ENCODE results near the gene GYG2. TPM values are rescaled to one million over a fixed set of nuclear protein-coding genes. Genes with fewer than 3 reads are reported as not detected.
A peak's percentile ranks its signal among the peaks of the same experiment; 100 is the strongest.
"Not testable (repeated sequence)": the region's sequence is repeated elsewhere in the genome, so short reads cannot be mapped to it uniquely, and the experiment has no call there.

Gene GYG2
- total RNA-seq, 2 donors from 2014 or later: not detected

DNA sequence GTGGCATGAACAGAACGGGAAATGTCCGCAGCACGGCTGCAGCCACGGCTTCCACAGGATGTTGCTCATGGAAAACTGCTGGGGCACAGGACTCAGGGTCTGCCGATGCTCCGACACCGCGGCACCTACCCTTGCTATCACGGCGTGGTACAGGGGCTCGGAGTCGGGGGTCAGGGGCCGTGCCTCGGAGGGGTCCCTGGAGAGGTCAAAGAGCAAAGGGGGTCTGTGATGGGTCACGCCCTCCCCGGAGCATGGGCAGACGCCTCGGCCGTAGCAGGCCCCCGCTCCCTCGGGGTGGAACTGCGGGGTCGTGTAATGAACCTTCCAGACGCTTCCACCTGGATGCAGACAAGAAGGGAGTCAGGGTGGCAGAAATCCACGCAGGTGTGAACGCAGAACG, 78.6 kb downstream of the GYG2 start:
- ATAC-seq (replicated peaks in 1 of 2) (no peak), DNase-seq (no peak)
- Mint-ChIP-seq H3K27ac (no peak overlapping the region), H3K4me3 (no peak overlapping the region), H3K4me1 (ENCODE audit: low read depth) (no peaks in the 10 kb centered on the region), H3K9me3 (peaks cover 4 to 10% of the 10 kb centered on the region in 2 donors), H3K36me3 (ENCODE audit: insufficient read depth in 2 of 2) (peaks cover 2 to 5% of the 10 kb centered on the region in 2 donors), H3K27me3 (ENCODE audit: low read depth) (peaks cover 8% of the 10 kb centered on the region)

DNA sequence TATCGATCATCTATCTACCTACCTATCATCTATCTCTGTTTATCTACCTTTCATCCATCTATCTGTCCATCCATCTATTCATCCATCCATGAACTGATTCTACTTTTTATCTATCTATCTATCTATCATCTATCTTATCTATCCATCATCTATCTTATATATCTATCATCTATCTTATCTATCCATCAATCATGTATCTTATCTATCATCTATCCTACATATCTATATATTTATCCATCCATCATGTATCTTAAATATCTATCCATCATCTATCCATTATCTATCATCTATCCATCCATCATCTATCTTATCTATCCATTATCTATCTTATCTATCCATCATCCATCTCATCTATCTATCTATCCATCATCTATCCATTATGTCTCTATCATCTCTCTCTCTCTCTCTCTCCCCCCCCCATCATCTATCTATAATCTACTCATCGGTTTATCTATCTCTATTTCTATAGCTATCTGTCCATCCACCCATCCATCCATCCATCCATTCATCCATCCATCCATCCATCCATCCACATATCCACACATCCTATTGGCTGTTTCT, 79.5 kb downstream of the GYG2 start:
- Mint-ChIP-seq H3K4me3 (no peak overlapping the region), H3K27me3 (ENCODE audit: low read depth) (peaks cover 8% of the 10 kb centered on the region), H3K9me3 (peaks cover 0 to 7% of the 10 kb centered on the region in 2 donors), H3K4me1 (ENCODE audit: low read depth) (no peaks in the 10 kb centered on the region), H3K36me3 (ENCODE audit: insufficient read depth in 2 of 2) (peaks cover 2 to 3% of the 10 kb centered on the region in 2 donors), H3K27ac (peak overlapping the region; percentile 78)
- ATAC-seq (replicated peaks in 1 of 2) (no peak), DNase-seq (no peak)

DNA sequence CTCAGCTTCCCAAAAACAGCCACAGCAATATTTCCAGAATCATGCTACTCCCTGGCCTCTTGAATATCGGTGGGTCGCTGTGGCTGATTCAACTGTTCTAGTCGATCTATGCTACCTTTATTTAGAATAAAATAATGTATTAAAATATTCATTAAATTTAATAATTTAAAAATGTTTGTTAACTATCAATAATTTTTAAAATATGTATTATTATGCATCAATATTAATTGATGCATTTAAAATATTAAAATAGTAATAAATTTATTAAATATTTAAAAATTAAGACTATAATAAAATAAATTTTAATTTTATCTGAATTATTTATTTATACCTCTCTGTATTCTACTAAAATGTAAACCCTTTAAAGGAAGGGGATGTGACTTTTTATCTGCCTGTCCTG, 81.4 kb downstream of the GYG2 start:
- Mint-ChIP-seq H3K27ac (no peak overlapping the region), H3K4me3 (no peak overlapping the region), H3K9me3 (peaks cover 0 to 7% of the 10 kb centered on the region in 2 donors), H3K4me1 (ENCODE audit: low read depth) (no peaks in the 10 kb centered on the region), H3K27me3 (ENCODE audit: low read depth) (peaks cover 2% of the 10 kb centered on the region), H3K36me3 (ENCODE audit: insufficient read depth in 2 of 2) (peaks cover 2 to 3% of the 10 kb centered on the region in 2 donors)
- no peak for DNase-seq
- no peak for ATAC-seq (replicated peaks in 1 of 2)

DNA sequence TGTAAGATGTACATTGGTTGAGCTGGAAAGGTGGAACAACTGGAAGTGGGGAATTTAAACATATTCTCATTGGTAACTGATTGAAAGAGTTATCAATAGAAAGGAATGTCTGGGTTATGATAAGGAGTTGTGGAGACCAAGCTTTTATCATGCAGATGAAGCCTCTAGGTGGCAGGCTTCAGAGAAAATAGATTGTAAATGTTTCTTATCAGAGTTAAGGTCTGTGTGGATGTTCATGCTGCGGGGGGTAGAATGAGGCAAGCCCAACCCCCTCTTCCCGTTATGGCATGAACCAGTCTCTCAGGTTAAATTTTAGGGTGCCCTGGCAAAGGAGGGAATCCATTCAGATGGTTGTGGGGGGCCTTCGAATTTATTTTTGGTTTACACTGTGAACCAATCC, 84.4 kb downstream of the GYG2 start:
- H3K4me3 Mint-ChIP-seq: no peak overlapping the region
- H3K27me3 Mint-ChIP-seq (ENCODE audit: low read depth): no peaks in the 10 kb centered on the region
- no peaks in the 10 kb centered on the region for H3K4me1 Mint-ChIP-seq (ENCODE audit: low read depth)
- H3K9me3 Mint-ChIP-seq: peaks cover 0 to 3% of the 10 kb centered on the region in 2 donors
- DNase-seq (no peak), ATAC-seq (replicated peaks in 1 of 2) (no peak)
- no peaks in the 10 kb centered on the region for H3K36me3 Mint-ChIP-seq (ENCODE audit: insufficient read depth in 2 of 2)
- no peak overlapping the region for H3K27ac Mint-ChIP-seq

DNA sequence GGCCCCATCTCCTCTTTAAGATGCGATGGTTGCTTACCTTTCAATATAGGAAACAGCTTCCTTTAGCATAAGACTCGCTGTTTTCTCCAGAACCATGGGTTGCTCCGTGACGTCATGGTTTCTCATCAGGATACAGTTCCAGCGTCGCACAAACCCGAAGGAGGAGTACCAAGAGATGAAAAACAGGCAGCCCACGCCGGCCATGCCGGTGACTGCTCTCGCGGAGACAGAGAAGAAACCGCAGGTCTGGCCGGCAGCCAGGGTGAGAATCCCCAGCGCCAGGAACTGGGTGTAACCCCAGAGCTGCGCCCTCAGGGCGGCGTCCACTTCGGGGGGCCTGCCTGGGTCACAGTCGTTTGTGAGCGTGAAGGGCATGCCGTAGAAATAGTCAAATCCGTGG, 89.0 kb downstream of the GYG2 start:
- ATAC-seq (replicated peaks in 1 of 2) (no peak), DNase-seq (no peak)
- Mint-ChIP-seq H3K27ac (no peak overlapping the region), H3K27me3 (ENCODE audit: low read depth) (no peaks in the 10 kb centered on the region), H3K4me3 (no peak overlapping the region), H3K9me3 (no peaks in the 10 kb centered on the region), H3K36me3 (ENCODE audit: insufficient read depth in 2 of 2) (no peaks in the 10 kb centered on the region), H3K4me1 (ENCODE audit: low read depth) (no peaks in the 10 kb centered on the region)

DNA sequence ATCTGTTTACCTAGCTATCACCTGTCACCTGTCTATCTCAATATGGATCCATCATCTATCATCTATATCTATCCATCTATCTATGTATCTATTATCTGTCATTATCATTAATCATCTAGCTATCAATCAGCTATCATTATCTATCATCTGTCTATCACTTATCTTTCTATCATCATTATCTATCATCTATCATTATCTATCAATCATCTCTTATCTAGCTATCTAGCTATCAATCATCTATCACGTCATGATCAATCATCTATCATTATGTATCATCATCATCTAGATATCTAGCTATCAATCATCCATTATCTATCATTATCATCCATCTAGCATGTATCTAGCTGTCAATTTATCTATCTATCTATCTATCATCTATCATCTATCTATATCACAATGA, 92.5 kb downstream of the GYG2 start:
- Mint-ChIP-seq H3K4me1 (ENCODE audit: low read depth) (no peaks in the 10 kb centered on the region), H3K9me3 (no peaks in the 10 kb centered on the region), H3K27ac (no peak overlapping the region), H3K27me3 (ENCODE audit: low read depth) (no peaks in the 10 kb centered on the region), H3K36me3 (ENCODE audit: insufficient read depth in 2 of 2) (no peaks in the 10 kb centered on the region), H3K4me3 (no peak overlapping the region)
- DNase-seq: no peak
- no peak for ATAC-seq (replicated peaks in 1 of 2)

DNA sequence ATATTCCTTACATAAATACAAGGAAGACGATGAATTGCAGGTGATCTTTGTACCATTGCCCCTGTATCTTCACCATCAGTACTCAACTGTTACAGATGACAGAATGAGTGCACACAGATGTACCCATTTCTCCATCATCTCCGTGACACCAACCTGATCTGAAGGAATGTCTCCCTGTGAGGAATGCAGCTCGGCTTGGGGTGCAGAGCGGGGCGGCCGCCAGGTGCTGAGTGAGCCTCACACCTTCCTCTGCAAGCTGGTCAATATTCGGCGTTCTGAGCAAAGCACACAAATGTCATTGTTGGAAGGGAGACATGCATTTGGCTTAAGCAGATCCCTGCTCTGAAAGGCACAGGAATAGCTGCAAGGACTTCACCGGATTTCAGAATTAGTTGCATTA, 93.0 kb downstream of the GYG2 start:
- Mint-ChIP-seq H3K4me3 (no peak overlapping the region), H3K4me1 (ENCODE audit: low read depth) (no peaks in the 10 kb centered on the region), H3K36me3 (ENCODE audit: insufficient read depth in 2 of 2) (no peaks in the 10 kb centered on the region), H3K27me3 (ENCODE audit: low read depth) (no peaks in the 10 kb centered on the region), H3K9me3 (no peaks in the 10 kb centered on the region), H3K27ac (no peak overlapping the region)
- DNase-seq (no peak), ATAC-seq (replicated peaks in 1 of 2) (no peak)

DNA sequence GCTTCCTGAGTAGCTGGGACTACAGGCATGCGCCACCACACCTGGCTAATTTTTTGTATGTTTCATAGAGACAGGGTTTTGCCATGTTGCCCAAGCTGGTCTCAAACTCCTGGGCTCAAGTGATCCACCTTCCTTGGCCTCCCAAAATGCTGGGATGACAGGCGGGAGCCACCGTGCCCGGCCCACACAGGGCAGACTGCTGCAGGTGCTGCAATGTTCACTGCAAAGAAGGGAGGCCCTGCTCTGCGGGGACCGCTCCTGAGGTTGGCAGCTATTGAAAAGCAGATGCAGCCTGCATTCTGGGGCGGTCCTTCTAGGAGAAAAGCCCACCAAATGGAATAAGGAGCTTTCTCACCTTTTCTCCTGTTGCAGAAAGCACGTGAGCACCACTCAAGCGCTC, 95.4 kb downstream of the GYG2 start:
- Mint-ChIP-seq H3K27ac (no peak overlapping the region), H3K4me1 (ENCODE audit: low read depth) (no peaks in the 10 kb centered on the region), H3K9me3 (no peaks in the 10 kb centered on the region), H3K36me3 (ENCODE audit: insufficient read depth in 2 of 2) (no peaks in the 10 kb centered on the region), H3K27me3 (ENCODE audit: low read depth) (no peaks in the 10 kb centered on the region), H3K4me3 (no peak overlapping the region)
- DNase-seq (no peak), ATAC-seq (replicated peaks in 1 of 2) (no peak)

DNA sequence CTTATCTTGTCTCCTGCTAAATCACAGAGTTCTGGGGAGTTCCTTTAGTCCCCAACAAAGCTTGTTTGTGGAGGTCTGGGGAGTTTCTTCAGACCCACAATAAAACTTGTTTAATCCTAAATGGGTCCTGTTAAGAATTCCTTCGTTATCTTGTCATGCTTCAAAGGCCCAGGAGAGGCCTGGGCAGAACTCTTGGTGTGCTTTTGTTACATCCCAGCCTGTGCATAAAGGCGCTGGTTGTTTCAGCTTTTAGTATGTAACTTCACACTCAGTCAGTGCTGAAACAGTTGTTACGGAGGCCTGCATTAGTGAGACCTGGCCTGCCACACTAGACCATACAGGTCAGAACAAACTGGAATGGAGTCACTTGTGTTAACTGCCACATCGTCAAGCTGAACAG, 97.5 kb downstream of the GYG2 start:
- not testable (repeated sequence) for H3K36me3 Mint-ChIP-seq (ENCODE audit: insufficient read depth in 2 of 2); H3K4me3 Mint-ChIP-seq; ATAC-seq (replicated peaks in 1 of 2)

DNA sequence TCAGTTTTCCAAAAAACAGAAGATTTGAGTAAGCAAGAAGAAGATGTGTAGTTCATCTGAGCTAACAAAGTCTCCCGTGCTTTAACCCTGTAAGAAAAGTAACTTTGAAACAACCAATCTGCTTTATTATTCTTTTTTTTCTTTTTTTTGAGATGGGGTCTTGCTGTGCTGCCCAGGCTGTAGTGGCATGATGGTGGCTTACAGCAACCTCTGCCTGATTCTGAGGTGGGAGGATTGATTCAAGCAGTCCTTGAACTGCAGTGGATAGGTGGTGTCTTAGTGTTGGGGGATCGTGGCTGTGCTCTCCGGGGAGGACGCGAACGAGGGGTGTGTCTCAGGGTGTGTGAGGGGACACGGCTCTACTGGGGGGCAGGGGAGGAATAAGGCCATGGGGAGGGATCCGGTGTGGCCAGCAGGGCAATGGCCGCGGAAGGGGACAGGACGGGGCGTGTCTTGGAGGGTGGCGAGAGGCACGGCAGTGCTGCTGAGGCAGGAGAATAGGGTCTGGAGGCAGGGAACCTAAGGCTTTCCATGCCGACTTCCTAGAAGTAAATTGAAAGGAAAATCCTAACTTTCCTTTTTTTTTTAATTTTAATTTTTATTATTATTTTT, 98.0 kb downstream of the GYG2 start:
- Mint-ChIP-seq H3K36me3 (ENCODE audit: insufficient read depth in 2 of 2) (peaks cover 0 to 6% of the 10 kb centered on the region in 2 donors), H3K4me3 (no peak overlapping the region), H3K4me1 (ENCODE audit: low read depth) (no peaks in the 10 kb centered on the region), H3K27me3 (ENCODE audit: low read depth) (peaks cover 9% of the 10 kb centered on the region), H3K27ac (no peak overlapping the region), H3K9me3 (peaks cover 0 to 4% of the 10 kb centered on the region in 2 donors)
- ATAC-seq (replicated peaks in 1 of 2) (no peak), DNase-seq (no peak)

More for the DNA sequence above, 97.5 kb downstream of the GYG2 start:
- H3K27me3 Mint-ChIP-seq (ENCODE audit: low read depth); DNase-seq; H3K27ac Mint-ChIP-seq; H3K9me3 Mint-ChIP-seq; H3K4me1 Mint-ChIP-seq (ENCODE audit: low read depth): not testable (repeated sequence)

DNA sequence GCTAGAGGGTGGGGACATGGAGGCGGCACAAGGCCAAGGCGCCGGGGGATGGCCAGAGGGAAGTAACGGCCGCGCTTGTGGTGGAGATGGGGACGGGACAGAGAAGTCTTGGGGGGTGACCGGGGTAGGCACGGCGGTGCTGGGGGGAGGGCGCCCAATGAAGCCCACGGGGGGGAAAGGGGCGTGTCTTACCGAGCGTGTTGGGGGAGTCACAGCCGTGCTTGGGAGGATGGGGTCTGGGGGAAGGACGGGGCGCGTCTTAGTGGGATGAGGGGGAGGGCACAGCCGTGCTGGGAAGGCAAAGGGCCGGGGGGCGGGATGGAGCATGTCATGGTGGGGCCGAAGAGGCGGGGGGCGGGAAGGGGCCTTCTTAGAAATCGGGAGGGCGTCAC, 99.5 kb downstream of the GYG2 start:
- Mint-ChIP-seq H3K27me3 (ENCODE audit: low read depth) (peaks cover 16% of the 10 kb centered on the region), H3K4me3 (peak overlapping the region; percentile 58 to 79), H3K27ac (no peak overlapping the region), H3K36me3 (ENCODE audit: insufficient read depth in 2 of 2) (peaks cover 0 to 6% of the 10 kb centered on the region in 2 donors), H3K4me1 (ENCODE audit: low read depth) (no peaks in the 10 kb centered on the region), H3K9me3 (peaks cover 0 to 4% of the 10 kb centered on the region in 2 donors)
- DNase-seq (no peak), ATAC-seq (replicated peaks in 1 of 2) (peak in 1 of 2 donors; percentile 8)

DNA sequence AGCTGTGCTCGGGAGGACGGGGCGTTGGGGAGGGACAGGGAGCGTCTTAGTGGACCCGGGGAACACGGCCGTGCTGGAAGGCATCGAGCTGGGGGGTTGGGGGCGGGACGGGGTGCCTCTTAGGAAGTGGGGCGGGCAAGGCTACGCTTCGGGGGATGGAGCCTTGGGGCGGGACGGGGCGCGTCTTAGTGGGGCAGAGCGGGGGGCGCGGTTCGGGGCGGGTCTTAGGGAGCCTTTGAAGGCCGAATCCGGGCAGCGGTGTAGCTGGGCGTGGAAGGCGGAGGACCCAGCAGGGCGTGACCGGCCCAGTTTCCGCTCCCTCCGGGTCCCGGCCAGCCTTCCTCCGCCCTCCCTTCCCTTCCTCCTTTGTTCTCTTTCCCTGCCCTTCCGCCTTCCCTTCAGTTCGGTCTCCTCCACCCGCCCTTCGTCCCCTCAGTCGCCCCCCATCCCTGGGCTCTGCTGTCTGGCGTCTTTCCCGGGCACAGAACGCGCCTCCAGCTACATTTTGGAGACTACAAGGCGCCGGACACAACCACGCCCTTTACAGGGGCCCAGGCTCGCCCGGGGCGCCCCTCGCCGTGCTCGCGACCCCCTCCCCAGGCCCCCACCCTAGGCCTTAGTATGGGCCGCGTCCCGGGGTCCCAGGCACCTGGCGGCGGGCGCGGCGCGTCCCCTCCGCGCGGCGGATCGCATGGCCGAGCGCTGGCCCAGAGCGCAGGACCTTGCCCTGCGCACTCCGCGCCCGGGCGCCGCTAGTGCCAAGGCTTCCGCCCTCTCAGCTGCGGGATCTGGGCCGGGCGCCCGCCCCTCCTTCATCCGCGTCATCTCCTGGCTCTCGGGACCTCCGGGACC, 100.1 kb downstream of the GYG2 start, which contains the start of gene ARSD:
ARSD (minus strand) TSS at position 757 of the 852 bp plus-strand sequence; CDS start at position 693, 64 bp downstream.
- DNase-seq (peak; percentile 54 to 58), ATAC-seq (replicated peaks in 1 of 2) (peak; percentile 90 to 94)
- Mint-ChIP-seq H3K4me3 (peak within 1 kb of the TSS; percentile 80 to 81), H3K4me1 (ENCODE audit: low read depth) (no peaks in the 10 kb centered on the region), H3K27me3 (ENCODE audit: low read depth) (peaks cover 16% of the 10 kb centered on the region), H3K27ac (peak within 1 kb of the TSS; percentile 33), H3K9me3 (peaks cover 0 to 4% of the 10 kb centered on the region in 2 donors), H3K36me3 (ENCODE audit: insufficient read depth in 2 of 2) (peaks cover 0 to 6% of the 10 kb centered on the region in 2 donors)

DNA sequence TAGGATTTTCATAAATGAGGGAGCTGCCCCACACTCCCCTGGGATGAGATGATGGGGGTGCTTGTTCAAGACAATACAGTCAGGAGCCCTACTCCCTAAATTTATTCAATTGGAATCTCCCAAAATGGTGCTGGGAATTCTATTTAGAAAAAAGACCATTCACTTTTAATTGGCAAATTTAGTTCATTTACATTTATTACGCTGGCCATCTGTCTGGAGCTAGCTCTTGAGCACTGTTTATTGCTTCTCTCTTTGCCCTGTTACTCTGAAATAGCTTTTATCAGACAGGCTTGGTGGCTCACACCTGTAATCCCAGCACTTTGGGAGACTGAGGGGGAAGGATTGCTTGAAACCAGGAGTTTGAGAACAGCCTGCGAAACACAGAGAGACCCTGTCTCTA, 102.4 kb downstream of the GYG2 start:
- DNase-seq (no peak), ATAC-seq (replicated peaks in 1 of 2) (no peak)
- peaks cover 0 to 4% of the 10 kb centered on the region in 2 donors for H3K9me3 Mint-ChIP-seq
- no peak overlapping the region for H3K4me3 Mint-ChIP-seq
- H3K27me3 Mint-ChIP-seq (ENCODE audit: low read depth): peaks cover 16% of the 10 kb centered on the region
- H3K36me3 Mint-ChIP-seq (ENCODE audit: insufficient read depth in 2 of 2): peaks cover 0 to 6% of the 10 kb centered on the region in 2 donors
- no peaks in the 10 kb centered on the region for H3K4me1 Mint-ChIP-seq (ENCODE audit: low read depth)
- no peak overlapping the region for H3K27ac Mint-ChIP-seq
